SJSA1 (cell line): ENCODE data around the gene RHBDF2. TPM values are rescaled to one million over a fixed set of nuclear protein-coding genes. Genes with fewer than 3 reads are reported as not detected.

Source experiments
- DNase-seq, 2 experiments: peaks; one replicate each; pipeline ENCODE4 v3.0.0-alpha.2; 2015 to 2020; ENCODE audit warnings: low spot score in 2 of 2, low read depth in 1 of 2
- H3K27ac ChIP-seq: fragments of 250-450 bp; sonication (Bioruptor Pico); 2 replicates; pipeline ENCODE4 v1.5.1; 2020; ENCODE audit warnings: mild to moderate bottlenecking, moderate library complexity
- H3K27me3 ChIP-seq: fragments of 250-450 bp; sonication (Bioruptor Pico); replicated peaks from 2 replicates; pipeline ENCODE4 v1.5.1; 2020; ENCODE audit warnings: mild to moderate bottlenecking, moderate library complexity
- H3K36me3 ChIP-seq: fragments of 250-450 bp; sonication (Bioruptor Pico); 2 replicates; pipeline ENCODE4 v1.5.1; 2020; ENCODE audit warnings: mild to moderate bottlenecking
- H3K4me1 ChIP-seq: fragments of 250-450 bp; sonication (Bioruptor Pico); replicated peaks from 2 replicates; pipeline ENCODE4 v1.6.1; 2021; ENCODE audit warnings: mild to moderate bottlenecking
- H3K4me3 ChIP-seq: fragments of 250-450 bp; sonication (Bioruptor Pico); 2 replicates; pipeline ENCODE4 v1.5.1; 2020; ENCODE audit warnings: mild to moderate bottlenecking
- H3K9me3 ChIP-seq: fragments of 250-450 bp; sonication (Bioruptor Pico); replicated peaks from 2 replicates; pipeline ENCODE4 v1.5.1; 2020; ENCODE audit warnings: mild to moderate bottlenecking
- total RNA-seq: library from RNA; depleted of rRNA; stranded (reverse); fragments of >200 nt; shearing (Covaris generic); gene quantifications from 2 replicates; pipeline ENCODE4 v1.2.3, GENCODE V29; 2014

RHBDF2 gene
- total RNA-seq, 1 experiment from 2014 or later, result 5.8 TPM

DNA sequence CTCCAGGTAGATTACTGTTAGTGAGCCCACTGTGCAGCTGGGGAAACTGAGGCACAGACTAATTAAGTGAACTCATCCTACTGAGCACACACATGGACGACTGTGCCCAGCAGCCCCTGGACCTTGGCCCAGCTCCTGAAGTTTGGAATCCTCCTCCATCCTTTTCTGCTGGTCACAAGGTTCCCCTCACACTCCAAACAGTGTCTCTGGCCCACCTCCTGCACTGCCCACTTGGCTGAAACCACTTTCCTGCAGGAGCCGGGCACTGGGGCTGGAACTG is 3.6 kb downstream of the RHBDF2 start:
- no peaks in the 10 kb centered on the region for H3K27me3 ChIP-seq
- H3K9me3 ChIP-seq, result no peaks in the 10 kb centered on the region
- DNase-seq, result no peak
- no peaks in the 10 kb centered on the region for H3K36me3 ChIP-seq
- no peak overlapping the region; the same call in 1 of the 2 replicates for H3K4me3 ChIP-seq
- peak overlapping the region; percentile 58; the same call in 1 of the 2 replicates for H3K27ac ChIP-seq
- peaks cover 60% of the 10 kb centered on the region for H3K4me1 ChIP-seq

DNA sequence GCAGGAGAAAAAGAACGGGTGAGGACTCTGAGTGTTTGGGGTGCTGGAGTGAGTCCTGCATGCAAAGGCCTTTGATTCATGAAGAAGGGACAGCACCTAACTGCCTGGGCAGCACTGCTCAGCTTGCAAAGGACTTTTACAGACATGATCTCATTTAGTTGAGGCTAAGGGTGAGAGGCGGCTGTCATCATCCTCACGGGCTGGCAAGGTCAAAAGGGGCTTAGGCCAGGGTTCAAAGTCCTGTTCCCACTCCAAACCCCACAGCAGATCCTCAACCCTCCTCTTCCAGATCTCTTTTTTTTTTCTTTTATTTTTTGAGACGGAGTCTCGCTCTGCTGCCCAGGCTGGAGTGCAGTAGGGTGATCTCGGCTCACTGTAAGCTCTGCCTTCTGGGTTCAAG is 4.8 kb downstream of the RHBDF2 start:
- Histone ChIP-seq H3K27me3 (no peaks in the 10 kb centered on the region), H3K27ac (no peak overlapping the region), H3K36me3 (no peaks in the 10 kb centered on the region), H3K4me1 (peaks cover 56% of the 10 kb centered on the region), H3K9me3 (no peaks in the 10 kb centered on the region), H3K4me3 (no peak overlapping the region)
- no peak for DNase-seq

GRCh38 chr17:76495663-76496400 is 5.4 kb downstream of the RHBDF2 start:
- DNase-seq, result no peak
- peaks cover 50% of the 10 kb centered on the region for H3K4me1 ChIP-seq
- no peak overlapping the region for H3K4me3 ChIP-seq
- H3K9me3 ChIP-seq, result no peaks in the 10 kb centered on the region
- H3K27ac ChIP-seq, result no peak overlapping the region
- no peaks in the 10 kb centered on the region for H3K36me3 ChIP-seq
- no peaks in the 10 kb centered on the region for H3K27me3 ChIP-seq

DNA sequence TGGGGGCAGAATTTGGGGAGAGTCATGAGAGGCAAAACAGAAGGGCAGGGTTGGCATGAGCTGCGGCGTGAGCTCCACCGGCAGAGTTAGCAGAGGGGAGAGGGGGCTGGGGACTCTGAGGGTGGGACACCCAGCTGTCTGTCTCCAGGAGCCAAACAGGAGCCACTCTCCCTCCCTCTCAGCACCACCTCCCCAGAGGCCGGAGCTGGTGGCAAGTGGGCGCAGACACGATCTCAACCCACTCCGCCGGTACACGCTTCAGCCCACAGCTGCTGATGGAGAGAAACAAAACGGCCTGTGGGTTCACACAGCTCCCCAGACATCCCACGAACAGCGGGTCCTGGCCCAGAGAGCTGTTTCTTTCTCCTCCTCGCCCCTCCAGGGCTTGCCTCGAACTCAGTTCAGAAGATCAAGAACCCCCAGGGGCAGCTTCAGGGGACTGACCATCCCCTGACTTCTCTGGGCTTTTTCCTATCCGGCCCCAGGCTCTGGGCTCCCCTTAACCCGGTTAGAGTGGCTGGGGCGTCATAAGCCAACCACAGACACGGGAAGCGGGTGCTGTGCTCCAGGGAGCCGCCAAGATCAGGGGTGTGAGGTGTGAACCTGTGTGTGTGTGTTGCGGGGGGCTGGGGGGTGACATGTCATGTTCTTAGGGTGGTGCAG is 7.6 kb downstream of the RHBDF2 start:
- H3K27me3 ChIP-seq, result no peaks in the 10 kb centered on the region
- DNase-seq, result no peak
- H3K4me3 ChIP-seq, result no peak overlapping the region
- H3K4me1 ChIP-seq, result peaks cover 28% of the 10 kb centered on the region
- H3K36me3 ChIP-seq, result no peaks in the 10 kb centered on the region
- H3K27ac ChIP-seq, result peak overlapping the region; percentile 13; the same call in 1 of the 2 replicates
- no peaks in the 10 kb centered on the region for H3K9me3 ChIP-seq

GRCh38 chr17:76492989-76493501 is 8.2 kb downstream of the RHBDF2 start:
- Histone ChIP-seq H3K36me3 (no peaks in the 10 kb centered on the region), H3K4me3 (no peak overlapping the region), H3K9me3 (no peaks in the 10 kb centered on the region), H3K27ac (peak overlapping the region; percentile 13; the same call in 1 of the 2 replicates), H3K27me3 (no peaks in the 10 kb centered on the region), H3K4me1 (peaks cover 22% of the 10 kb centered on the region)
- peak in 1 of 2 experiments; percentile 39 for DNase-seq

DNA sequence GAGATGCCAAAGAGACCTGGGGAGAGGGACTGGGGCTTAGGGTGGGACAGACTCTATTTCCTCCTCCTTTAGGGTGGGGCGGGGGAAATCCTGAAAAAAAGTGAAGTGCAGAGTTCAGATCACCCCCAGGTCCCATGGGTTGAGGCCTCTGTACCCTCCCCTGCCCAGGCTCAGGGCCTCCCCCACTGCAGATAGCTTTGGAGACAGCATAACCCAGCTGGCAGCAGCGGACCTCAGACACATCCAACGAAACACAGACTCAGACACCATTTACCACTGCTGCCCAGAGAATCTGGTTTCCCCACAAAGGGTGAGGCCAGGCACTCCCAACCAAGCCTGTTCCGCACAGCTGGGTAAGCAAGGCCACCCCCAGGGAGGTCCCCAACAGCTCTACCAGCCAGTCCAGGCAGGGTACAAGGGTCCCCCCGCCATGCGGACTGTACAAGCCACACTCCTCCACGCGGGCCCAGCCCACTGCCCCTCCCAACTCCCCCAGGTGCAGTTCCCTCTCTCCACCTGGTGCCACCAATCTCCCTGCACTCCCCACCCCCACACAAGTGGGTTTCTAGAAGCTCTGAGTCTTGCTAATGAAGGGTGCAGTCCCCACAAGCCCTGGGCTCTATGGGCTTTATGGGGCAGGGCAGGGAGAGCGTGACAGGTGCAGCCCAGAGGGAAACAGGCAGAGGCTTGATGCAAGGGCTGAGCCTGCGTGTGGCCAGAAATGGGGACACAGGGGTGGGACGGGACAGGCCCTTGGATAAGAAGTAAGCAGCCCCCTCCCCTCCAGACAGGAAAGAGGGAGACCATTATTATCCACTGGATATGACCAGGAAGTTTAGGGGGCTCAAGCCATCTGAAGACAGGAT is 8.9 kb downstream of the RHBDF2 start:
- Histone ChIP-seq H3K4me3 (no peak overlapping the region), H3K36me3 (no peaks in the 10 kb centered on the region), H3K27me3 (no peaks in the 10 kb centered on the region), H3K4me1 (peaks cover 15% of the 10 kb centered on the region), H3K9me3 (no peaks in the 10 kb centered on the region), H3K27ac (no peak overlapping the region)
- DNase-seq, result no peak

DNA sequence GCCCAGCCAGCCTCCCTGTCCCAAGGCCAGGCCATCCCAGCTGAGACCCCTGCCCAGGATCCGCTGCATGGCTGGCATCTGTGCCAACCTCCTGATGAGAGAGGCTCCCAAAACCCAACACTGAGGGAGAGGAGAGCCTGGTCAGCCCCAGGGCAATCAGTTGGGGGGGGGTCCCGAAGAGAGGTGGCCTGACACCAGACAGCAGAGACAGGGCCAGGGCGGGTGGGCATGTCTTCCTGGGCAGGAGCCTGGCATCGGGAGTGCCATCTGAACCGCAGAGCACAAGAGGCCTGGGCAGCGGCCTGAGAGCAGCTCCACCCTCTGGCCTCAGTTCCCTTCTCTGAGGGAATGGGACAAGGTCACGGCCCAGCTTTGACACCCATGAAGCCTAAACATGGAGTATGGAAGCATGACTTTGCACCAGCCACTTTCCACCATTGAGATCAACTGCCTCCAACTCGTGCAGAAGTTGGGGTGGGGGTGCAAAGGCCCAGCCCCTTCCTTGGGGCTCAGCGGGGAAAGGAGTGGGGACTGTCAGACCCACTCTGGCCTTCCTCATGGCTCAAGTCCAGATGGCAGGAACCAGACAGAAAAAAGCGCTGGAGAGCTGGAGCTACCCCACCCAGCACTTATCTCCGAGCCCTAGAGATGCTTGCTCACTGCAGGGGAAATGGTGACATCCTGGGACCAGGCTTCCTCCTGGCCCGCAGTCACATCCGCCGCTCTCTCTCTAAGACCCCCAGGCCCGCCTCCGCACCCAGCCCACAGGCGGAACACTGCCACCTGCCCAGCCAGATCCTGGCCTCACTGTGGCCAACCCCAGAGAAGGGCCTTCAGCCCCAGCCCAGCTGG is 9.7 kb downstream of the RHBDF2 start:
- H3K27ac ChIP-seq, result no peak overlapping the region
- H3K9me3 ChIP-seq, result no peaks in the 10 kb centered on the region
- no peak overlapping the region for H3K4me3 ChIP-seq
- H3K27me3 ChIP-seq, result no peaks in the 10 kb centered on the region
- no peaks in the 10 kb centered on the region for H3K36me3 ChIP-seq
- no peak for DNase-seq
- peaks cover 14% of the 10 kb centered on the region for H3K4me1 ChIP-seq

GRCh38 chr17:76490112-76490710 is 11.0 kb downstream of the RHBDF2 start:
- H3K4me3 ChIP-seq, result no peak overlapping the region
- DNase-seq, result no peak
- H3K27me3 ChIP-seq, result no peaks in the 10 kb centered on the region
- no peak overlapping the region for H3K27ac ChIP-seq
- no peaks in the 10 kb centered on the region for H3K36me3 ChIP-seq
- peaks cover 14% of the 10 kb centered on the region for H3K4me1 ChIP-seq
- no peaks in the 10 kb centered on the region for H3K9me3 ChIP-seq

DNA sequence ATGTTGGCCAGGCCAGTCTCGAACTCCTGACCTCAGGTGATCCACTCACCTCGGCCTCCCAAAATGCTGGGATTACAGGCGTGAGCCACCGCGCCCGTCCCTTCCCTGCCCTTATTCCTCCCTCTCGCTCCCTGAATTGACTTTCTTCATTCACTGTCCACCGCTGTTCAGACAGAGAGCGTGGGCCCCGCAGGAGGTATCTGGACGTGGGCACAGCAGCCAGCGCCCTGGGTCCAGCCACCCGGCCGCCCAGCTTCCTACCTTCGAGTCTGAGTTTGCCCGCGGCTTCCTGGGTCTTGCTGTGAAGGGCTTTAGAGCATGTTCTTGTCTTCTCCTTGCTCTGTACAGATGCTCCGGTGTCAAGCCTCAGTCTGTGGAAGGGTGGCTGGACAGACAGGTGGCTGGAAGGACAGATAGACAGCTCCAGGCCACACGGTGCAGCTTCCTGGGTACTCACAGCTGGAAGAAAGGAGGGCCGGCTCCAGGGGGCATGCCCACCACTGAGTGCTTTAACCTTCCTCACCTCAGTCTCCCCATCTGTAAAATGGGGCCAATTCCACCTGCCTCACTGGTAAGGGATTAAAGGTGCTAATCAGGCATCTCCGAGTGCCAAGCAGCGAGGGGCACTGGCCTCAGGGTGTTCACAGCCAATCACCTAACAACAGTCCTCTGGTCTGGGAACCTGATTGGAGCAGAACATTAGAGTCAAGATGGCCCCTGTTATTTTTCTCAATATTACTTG is 13.6 kb downstream of the RHBDF2 start:
- Histone ChIP-seq H3K27me3 (no peaks in the 10 kb centered on the region), H3K36me3 (no peaks in the 10 kb centered on the region), H3K4me1 (peaks cover 11% of the 10 kb centered on the region), H3K4me3 (no peak overlapping the region), H3K27ac (no peak overlapping the region), H3K9me3 (no peaks in the 10 kb centered on the region)
- DNase-seq, result no peak

DNA sequence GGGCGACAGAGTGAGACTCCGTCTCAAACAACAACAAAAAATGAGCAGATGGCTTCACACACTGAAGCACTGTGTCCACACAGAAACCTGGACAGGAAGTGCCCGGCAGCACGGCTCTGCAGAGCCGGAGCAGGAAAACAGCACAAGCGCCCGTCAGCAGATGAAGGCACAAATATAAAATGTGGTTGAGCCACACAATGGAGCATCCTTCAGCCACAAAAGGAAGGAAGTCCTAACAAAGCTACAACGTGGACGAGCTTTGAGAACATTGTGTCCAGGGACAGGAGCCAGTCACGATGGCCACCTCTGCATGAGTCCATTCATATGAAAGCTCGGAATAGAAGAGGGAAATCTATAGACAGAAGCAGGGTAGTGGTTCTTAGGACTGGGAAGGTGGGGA is 15.7 kb downstream of the RHBDF2 start:
- H3K9me3 ChIP-seq, result no peaks in the 10 kb centered on the region
- H3K27ac ChIP-seq, result no peak overlapping the region
- H3K4me3 ChIP-seq, result no peak overlapping the region
- peaks cover 8% of the 10 kb centered on the region for H3K4me1 ChIP-seq
- H3K36me3 ChIP-seq, result no peaks in the 10 kb centered on the region
- no peaks in the 10 kb centered on the region for H3K27me3 ChIP-seq
- no peak for DNase-seq

- Histone ChIP-seq H3K27ac (no peak overlapping the region), H3K4me1 (peaks cover 8% of the 10 kb centered on the region), H3K4me3 (no peak overlapping the region), H3K27me3 (no peaks in the 10 kb centered on the region), H3K9me3 (no peaks in the 10 kb centered on the region), H3K36me3 (no peaks in the 10 kb centered on the region)
- DNase-seq, result no peak
Observed at GRCh38 chr17:76484228-76484725, 16.9 kb downstream of the RHBDF2 start.

- Histone ChIP-seq H3K36me3 (no peaks in the 10 kb centered on the region), H3K4me1 (peaks cover 8% of the 10 kb centered on the region), H3K27me3 (no peaks in the 10 kb centered on the region), H3K4me3 (no peak overlapping the region), H3K27ac (no peak overlapping the region), H3K9me3 (no peaks in the 10 kb centered on the region)
- DNase-seq, result no peak
Observed at GRCh38 chr17:76481071-76481655, 20.1 kb downstream of the RHBDF2 start.
